Nephron (organoid): ENCODE measurements around the gene CEP55.
"Not testable (repeated sequence)": the region's sequence is repeated elsewhere in the genome, so short reads cannot be mapped to it uniquely, and the experiment has no call there.

Experiments used
- H3K27ac Mint-ChIP-seq, 3 experiments: 2 replicates each; pipeline ENCODE4 v1.8.0; 2020; ENCODE audit warnings: mixed read lengths in 3 of 3, mild to moderate bottlenecking in 2 of 3, moderate library complexity in 1 of 3
- H3K27me3 Mint-ChIP-seq: 2 replicates; pipeline ENCODE4 v1.8.0; 2021; ENCODE audit warnings: low read depth, mild to moderate bottlenecking, moderate library complexity, mixed read lengths
- H3K36me3 Mint-ChIP-seq: 2 replicates; pipeline ENCODE4 v1.8.0; 2020; ENCODE audit warnings: low read depth, mixed read lengths
- H3K4me1 Mint-ChIP-seq: 2 replicates; pipeline ENCODE4 v1.8.0; 2020; ENCODE audit warnings: mixed read lengths
- H3K4me3 Mint-ChIP-seq, 3 experiments: 2 replicates each; pipeline ENCODE4 v1.8.0; 2020; ENCODE audit warnings: mild to moderate bottlenecking in 3 of 3, mixed read lengths in 3 of 3, moderate library complexity in 2 of 3
- H3K9me3 Mint-ChIP-seq: 2 replicates; pipeline ENCODE4 v1.8.0; 2020; ENCODE audit warnings: mixed read lengths
- TF ChIP-seq, protein P1 (sequence below), 3 experiments: fragments of 200-600 bp; sonication (generic); IDR thresholded peaks; one replicate each; pipeline ENCODE4 v1.5.0; 2021; ENCODE audit warnings: antibody characterized with exemption in 3 of 3; ENCODE audit not compliant: unreplicated experiment in 3 of 3

CEP55 gene

DNA sequence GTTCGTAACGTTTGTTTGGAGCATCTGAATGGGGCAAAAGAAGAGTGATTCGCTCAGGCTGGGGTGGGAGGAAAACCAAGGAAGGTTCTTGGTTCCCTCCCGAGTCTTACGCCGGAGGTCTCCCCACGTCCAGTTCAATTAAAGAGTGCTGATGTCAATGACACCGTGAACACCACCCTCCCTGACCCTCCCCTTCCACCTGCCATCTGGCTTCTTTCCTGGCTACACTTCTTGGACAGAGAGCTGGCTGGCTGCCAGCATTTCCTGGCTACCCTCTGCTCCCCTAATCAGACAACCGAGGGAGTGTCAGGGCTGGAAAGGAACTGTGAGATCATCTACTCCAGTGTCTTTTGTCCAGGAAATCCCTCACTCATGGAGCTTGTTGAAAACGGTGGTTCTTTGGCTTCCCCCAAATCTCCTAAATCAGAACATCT is 46.0 kb downstream of the CEP55 start:
- peaks cover 3% of the 10 kb centered on the region for H3K9me3 Mint-ChIP-seq
- H3K4me1 Mint-ChIP-seq, result peaks cover 10% of the 10 kb centered on the region
- TF ChIP-seq, protein P1, sequence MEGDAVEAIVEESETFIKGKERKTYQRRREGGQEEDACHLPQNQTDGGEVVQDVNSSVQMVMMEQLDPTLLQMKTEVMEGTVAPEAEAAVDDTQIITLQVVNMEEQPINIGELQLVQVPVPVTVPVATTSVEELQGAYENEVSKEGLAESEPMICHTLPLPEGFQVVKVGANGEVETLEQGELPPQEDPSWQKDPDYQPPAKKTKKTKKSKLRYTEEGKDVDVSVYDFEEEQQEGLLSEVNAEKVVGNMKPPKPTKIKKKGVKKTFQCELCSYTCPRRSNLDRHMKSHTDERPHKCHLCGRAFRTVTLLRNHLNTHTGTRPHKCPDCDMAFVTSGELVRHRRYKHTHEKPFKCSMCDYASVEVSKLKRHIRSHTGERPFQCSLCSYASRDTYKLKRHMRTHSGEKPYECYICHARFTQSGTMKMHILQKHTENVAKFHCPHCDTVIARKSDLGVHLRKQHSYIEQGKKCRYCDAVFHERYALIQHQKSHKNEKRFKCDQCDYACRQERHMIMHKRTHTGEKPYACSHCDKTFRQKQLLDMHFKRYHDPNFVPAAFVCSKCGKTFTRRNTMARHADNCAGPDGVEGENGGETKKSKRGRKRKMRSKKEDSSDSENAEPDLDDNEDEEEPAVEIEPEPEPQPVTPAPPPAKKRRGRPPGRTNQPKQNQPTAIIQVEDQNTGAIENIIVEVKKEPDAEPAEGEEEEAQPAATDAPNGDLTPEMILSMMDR (IDR thresholded peaks at IDR 0.05; ENCODE audit: unreplicated experiment in 3 of 3), result peak in 1 of 3 experiments; percentile 21
- H3K4me3 Mint-ChIP-seq, result peak overlapping the region; percentile 55 to 80 (median 77)
- peaks cover 23% of the 10 kb centered on the region for H3K27me3 Mint-ChIP-seq
- no peaks in the 10 kb centered on the region for H3K36me3 Mint-ChIP-seq
- H3K27ac Mint-ChIP-seq, result peak overlapping the region; percentile 25 to 50 (median 47)

DNA sequence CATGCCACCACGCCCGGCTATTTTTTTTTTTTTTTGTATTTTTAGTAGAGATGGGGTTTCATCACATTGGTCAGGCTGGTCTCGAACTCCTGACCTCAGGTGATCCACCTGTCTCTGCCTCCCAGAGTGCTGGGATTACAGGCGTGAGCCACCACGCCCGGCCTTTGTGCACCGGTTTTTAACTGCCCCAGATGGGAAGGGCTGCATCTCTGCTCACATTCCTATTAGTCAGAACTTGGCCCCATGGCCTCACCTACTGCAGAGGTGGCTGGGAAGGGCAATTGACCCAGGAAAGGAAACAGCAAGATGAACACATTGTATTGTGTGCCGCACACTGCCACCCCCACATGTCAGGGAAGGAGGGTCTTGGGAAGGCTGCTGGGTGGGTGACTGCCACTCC is 50.6 kb downstream of the CEP55 start:
- H3K36me3 Mint-ChIP-seq, H3K27ac Mint-ChIP-seq, H3K4me3 Mint-ChIP-seq, H3K4me1 Mint-ChIP-seq, H3K9me3 Mint-ChIP-seq: not testable (repeated sequence)
- peaks cover 22% of the 10 kb centered on the region for H3K27me3 Mint-ChIP-seq

DNA sequence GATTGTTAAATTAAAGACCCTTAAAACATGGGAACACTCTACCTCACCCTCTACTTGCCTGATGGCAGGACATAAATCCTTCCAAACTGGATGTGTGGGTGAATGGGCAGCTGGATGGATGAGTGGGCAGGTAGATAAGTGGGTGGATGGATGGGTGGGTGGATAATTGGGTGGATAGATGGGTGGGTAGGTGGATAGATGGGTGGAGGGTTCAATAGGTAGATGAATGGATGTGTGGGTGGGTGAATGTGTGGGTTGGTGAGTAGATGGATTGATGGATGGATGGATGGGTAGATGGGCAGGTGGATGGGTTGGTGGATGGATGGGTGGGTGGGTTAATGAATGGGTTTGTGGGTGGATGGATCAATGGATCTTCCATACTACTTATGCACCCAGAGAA is 51.1 kb downstream of the CEP55 start:
- Mint-ChIP-seq H3K27ac (no peak overlapping the region), H3K36me3 (no peaks in the 10 kb centered on the region), H3K4me1 (peaks cover 4% of the 10 kb centered on the region), H3K4me3 (no peak overlapping the region), H3K27me3 (peaks cover 19% of the 10 kb centered on the region), H3K9me3 (peaks cover under 1% of the 10 kb centered on the region)
- TF ChIP-seq, protein P1 (IDR thresholded peaks at IDR 0.05; ENCODE audit: unreplicated experiment in 3 of 3), result no peak

DNA sequence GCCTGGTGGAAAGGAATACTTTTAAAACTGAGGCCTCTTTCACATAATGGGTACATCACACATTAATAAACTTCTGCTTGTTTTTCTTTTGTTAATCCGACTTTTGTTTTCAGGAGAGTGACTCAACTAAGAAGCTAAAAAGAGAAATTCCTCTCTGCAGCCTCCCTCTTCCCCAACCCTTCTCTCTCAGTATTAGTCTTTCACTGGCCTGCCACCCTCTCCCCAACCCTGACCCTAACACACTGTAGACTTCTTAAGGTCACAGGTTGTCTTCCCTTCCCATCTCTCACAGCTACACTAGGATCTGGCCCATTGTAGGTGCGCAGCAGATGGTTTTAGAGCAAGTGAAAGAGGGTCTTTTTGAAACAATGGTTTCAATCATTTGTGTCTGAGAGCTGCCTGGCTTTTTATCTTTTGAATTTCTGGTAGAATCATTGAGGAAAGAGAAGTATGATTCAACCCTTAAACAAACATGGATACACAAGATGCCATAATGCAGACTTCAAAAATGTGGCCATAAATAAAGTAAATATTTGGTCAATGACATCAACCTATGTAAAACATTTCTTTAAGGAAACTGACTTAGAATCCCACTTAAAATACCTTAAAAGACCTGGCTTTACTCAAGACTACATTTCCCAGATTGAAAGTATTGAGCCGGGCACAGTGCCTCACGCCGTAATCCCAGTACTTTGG is 52.1 kb downstream of the CEP55 start:
- Mint-ChIP-seq H3K36me3 (no peaks in the 10 kb centered on the region), H3K9me3 (no peaks in the 10 kb centered on the region), H3K27me3 (peaks cover 22% of the 10 kb centered on the region), H3K27ac (no peak overlapping the region), H3K4me1 (peaks cover 2% of the 10 kb centered on the region), H3K4me3 (no peak overlapping the region)
- TF ChIP-seq, protein P1 (IDR thresholded peaks at IDR 0.05; ENCODE audit: unreplicated experiment in 3 of 3), result no peak

DNA sequence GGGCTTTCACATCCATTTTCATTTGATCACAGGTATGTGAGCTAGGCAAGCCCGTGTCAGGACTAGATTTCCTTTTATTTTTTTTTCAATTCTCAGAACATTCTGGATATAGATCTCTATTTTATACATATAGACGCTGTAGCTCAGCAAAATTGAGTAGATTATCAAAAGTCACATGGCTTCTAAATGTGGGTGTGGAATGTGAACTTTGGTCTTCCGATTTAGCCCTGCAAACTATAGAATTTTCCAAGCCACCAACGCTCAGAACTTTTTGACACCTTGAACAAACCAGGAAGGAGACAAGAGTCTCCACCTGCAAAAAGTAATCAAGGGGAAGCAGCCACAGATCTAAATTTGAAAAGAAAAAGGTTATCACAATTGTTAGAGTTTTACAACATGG is 54.2 kb downstream of the CEP55 start:
- TF ChIP-seq, protein P1 (IDR thresholded peaks at IDR 0.05; ENCODE audit: unreplicated experiment in 3 of 3), result no peak
- Mint-ChIP-seq H3K9me3 (no peaks in the 10 kb centered on the region), H3K27ac (no peak overlapping the region), H3K27me3 (peaks cover 22% of the 10 kb centered on the region), H3K4me3 (no peak overlapping the region), H3K4me1 (peaks cover 7% of the 10 kb centered on the region), H3K36me3 (no peaks in the 10 kb centered on the region)

DNA sequence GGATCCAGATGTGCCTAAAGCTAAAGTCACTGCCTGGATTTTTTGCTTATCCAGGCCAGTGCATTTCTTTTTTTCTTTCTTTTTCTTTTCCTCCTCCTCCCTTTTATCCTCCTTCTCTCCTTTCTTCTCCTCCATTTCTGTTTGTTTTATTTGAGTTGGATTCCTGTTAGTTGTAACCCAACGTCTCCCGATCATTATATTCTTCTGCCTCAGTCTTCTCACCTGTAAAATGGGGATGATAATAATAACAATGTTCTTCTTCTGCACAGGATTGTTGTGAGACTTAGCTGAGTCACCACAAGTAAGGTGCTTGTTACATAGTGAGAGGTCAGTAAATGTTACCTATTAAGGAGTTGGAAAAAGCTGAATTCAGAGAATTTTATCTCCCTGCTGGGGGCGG is 56.4 kb downstream of the CEP55 start:
- Mint-ChIP-seq H3K27me3 (peaks cover 8% of the 10 kb centered on the region), H3K27ac (no peak overlapping the region), H3K4me3 (no peak overlapping the region), H3K4me1 (peaks cover 7% of the 10 kb centered on the region), H3K9me3 (no peaks in the 10 kb centered on the region), H3K36me3 (no peaks in the 10 kb centered on the region)
- TF ChIP-seq, protein P1 (IDR thresholded peaks at IDR 0.05; ENCODE audit: unreplicated experiment in 3 of 3), result no peak
